Subcutaneous abdominal adipose tissue (tissue), 5 donors: ENCODE measurements around the gene SLCO2A1.

ENCODE experiments used
- H3K27ac ChIP-seq: one replicate; pipeline ENCODE4 v1.7.0; 2013; ENCODE audit warnings: low read depth, mild to moderate bottlenecking, inconsistent platforms, low read length, moderate library complexity
- H3K27me3 ChIP-seq, 5 donors: one replicate each; pipeline ENCODE4 v1.7.0; 2013; ENCODE audit warnings: low read length in 5 of 5, inconsistent platforms in 1 of 5; ENCODE audit not compliant: control insufficient read depth in 5 of 5, insufficient read depth in 4 of 5
- H3K36me3 ChIP-seq, 5 donors: one replicate each; pipeline ENCODE4 v1.7.0; 2013; ENCODE audit warnings: low read length in 5 of 5; ENCODE audit not compliant: control insufficient read depth in 5 of 5, insufficient read depth in 5 of 5
- H3K4me1 ChIP-seq, 5 donors: one replicate each; pipeline ENCODE4 v1.7.0; 2013; ENCODE audit warnings: low read length in 5 of 5, mild to moderate bottlenecking in 3 of 5, moderate library complexity in 1 of 5; ENCODE audit not compliant: control insufficient read depth in 5 of 5, insufficient read depth in 5 of 5
- H3K4me3 ChIP-seq, 5 donors: one replicate each; pipeline ENCODE4 v1.7.0; 2013; ENCODE audit warnings: low read length in 5 of 5, low read depth in 1 of 5
- H3K9ac ChIP-seq, 5 donors: one replicate each; pipeline ENCODE4 v1.7.0; 2013; ENCODE audit warnings: low read length in 5 of 5, mild to moderate bottlenecking in 4 of 5, moderate library complexity in 3 of 5
- H3K9me3 ChIP-seq, 5 donors: one replicate each; pipeline ENCODE4 v1.7.0; 2013; ENCODE audit warnings: low read length in 5 of 5; ENCODE audit not compliant: control insufficient read depth in 5 of 5
- donor health status: healthy.
- donor health status: healthy.
- donor health status: healthy.
- donor health status: healthy.
- donor health status: healthy.

The SLCO2A1 gene

DNA sequence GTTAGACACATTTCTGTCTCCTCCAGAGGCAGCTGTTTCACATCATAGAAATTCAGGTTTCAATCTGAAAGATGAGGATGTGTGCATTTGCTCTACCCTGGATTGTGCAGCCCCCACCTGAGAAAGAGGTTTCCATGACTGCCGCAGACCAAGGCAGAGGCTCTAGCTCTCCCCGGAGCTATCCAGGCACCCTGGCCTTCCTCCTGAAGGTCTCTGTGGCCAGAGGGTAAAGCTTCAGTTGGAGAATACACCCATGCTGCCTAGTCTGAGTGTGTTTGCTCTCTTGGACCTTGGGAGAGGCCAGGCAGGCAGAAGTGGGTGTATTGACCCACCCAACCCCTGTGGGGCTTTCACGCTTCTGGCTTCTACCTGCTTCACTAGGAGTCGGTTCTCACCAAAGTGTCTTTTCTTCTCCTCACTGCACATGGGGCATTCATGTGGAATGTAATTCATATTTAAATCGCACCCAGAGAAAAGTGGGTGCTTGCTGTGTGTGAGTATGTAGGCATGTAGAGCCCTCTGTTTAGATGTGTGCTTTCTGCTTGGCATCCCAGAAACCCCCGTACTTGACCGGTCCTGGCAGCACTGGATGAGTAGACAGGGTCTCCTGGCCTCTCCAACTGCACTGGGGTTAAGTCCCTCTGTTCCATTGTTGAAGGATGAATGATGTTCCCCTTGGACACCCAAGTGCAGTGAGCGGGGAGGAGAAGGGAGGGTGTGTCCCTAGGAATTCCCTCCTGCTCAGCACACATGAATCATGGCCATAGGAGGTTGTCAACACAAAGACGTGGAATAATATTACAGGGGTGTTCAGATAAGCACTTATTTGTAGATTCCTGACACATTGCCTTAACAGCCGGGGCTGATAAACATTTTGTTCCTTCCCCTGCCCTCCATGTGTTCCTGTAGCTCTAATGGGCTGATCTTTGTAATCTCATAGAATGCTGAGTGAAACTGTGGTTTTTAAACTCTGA lies 113.8 kb downstream of the SLCO2A1 start:
- H3K4me3 ChIP-seq = no peak overlapping the region
- peaks cover 0 to 8% (median 6%) of the 10 kb centered on the region in 5 donors for H3K27me3 ChIP-seq
- no peak overlapping the region for H3K9ac ChIP-seq
- H3K4me1 ChIP-seq = no peaks in the 10 kb centered on the region
- no peaks in the 10 kb centered on the region for H3K36me3 ChIP-seq
- H3K27ac ChIP-seq = no peak overlapping the region
- peaks cover 0 to 3% (median 0%) of the 10 kb centered on the region in 5 donors for H3K9me3 ChIP-seq

DNA sequence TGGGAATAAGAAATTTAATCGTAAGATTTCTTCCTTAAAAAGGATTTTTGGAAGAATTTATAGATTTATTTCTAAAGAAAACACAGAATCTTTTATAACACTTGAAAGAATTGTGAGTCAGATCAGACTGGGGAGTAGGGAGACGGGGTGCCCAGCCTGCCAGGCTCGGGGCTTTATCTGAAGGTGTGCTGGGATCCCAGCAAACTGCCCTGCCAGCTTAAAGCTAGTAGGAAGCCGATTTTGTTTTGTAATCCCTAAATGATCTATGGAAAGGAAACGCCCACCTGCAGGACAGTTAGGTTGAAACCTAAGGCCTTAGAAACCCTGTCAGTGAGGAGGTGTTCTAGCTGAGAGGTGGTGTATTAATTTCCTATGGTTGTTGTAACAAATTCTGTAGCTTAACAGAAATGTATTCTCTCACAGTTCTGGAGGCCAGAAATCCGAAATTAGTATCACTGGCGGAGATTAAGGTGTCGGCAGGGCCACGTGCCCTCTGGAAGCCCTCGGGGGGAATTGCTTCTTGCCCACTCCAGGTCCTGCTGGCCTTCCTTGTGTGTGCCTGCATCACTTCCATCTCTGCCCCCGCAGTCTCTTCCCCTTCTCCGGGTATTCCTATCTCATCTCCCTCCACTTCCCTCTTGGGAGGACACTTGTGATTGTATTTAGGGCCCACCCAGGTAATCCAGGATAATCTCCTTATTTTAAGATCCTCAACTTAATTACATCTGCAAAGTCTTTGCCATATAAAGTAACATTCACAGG lies 114.7 kb downstream of the SLCO2A1 start:
- Histone ChIP-seq H3K27ac (no peak overlapping the region), H3K9ac (no peak overlapping the region), H3K4me3 (no peak overlapping the region), H3K36me3 (no peaks in the 10 kb centered on the region), H3K9me3 (peaks cover 0 to 3% (median 0%) of the 10 kb centered on the region in 5 donors), H3K4me1 (no peaks in the 10 kb centered on the region), H3K27me3 (peaks cover 0 to 8% (median 6%) of the 10 kb centered on the region in 5 donors)

DNA sequence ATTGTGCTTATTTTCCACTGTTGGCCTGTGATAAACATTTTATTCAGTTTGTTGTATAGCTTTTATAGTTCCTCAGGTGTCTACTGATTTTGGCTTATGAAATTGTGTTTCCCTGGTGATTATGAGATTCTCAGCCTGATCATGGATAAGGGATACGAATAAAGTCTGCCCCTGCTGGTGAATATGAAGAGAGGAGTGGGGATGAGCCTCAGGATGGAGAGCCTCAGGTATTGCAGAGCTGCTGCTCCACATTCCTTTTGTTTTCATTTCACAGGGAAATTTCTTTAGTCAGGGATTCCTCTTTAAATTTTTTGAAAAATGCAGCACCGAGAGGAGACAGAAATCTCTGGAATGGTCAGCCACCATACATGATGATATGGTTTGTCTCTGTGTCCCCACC lies 119.3 kb downstream of the SLCO2A1 start:
- no peak overlapping the region for H3K9ac ChIP-seq
- no peaks in the 10 kb centered on the region for H3K4me1 ChIP-seq
- no peaks in the 10 kb centered on the region for H3K9me3 ChIP-seq
- H3K4me3 ChIP-seq = no peak overlapping the region
- peaks cover 0 to 6% (median 0%) of the 10 kb centered on the region in 5 donors for H3K27me3 ChIP-seq
- no peaks in the 10 kb centered on the region for H3K36me3 ChIP-seq
- H3K27ac ChIP-seq = no peak overlapping the region

DNA sequence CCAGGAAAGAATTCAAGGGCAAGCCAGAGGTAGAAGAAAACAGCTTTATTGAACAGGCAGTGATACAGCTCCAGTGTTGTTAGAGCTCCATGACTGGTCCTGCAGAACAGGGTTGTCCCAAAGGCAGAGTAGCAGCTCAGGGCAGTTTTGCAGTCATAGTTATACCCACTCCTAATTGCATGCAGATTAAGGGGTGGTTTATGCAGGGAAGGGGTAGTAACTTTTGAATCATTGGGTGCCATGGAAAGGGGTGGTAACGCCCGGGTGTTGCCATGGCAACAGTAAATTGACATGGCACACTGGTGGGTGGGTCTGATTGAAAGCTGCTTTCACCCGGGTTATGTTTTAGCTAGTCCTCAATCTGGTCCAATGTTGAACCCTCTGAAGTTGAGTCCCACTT lies 124.3 kb downstream of the SLCO2A1 start:
- no peak overlapping the region for H3K27ac ChIP-seq
- H3K27me3 ChIP-seq = no peaks in the 10 kb centered on the region
- H3K9me3 ChIP-seq = no peaks in the 10 kb centered on the region
- H3K36me3 ChIP-seq = no peaks in the 10 kb centered on the region
- no peak overlapping the region for H3K9ac ChIP-seq
- H3K4me3 ChIP-seq = no peak overlapping the region
- no peaks in the 10 kb centered on the region for H3K4me1 ChIP-seq

DNA sequence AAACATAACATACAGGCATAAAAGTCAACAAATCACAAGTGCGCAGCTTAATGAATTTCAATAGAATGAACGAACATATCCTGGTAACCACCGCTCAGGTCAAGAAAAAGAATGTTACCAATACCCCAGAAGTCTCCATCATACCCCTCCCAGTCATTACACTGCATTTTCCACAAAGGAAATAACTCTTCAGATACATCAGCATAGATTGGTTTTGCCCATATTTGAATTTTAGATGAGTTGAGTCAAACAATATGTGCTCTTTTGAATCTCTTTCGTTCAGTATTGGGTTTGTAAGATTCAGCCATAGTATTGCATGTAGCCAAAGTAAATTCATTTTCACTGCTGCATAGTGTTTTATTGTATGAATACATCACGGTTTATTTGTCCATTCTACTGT lies 127.9 kb downstream of the SLCO2A1 start:
- Histone ChIP-seq H3K4me3 (no peak overlapping the region), H3K27ac (no peak overlapping the region), H3K27me3 (no peaks in the 10 kb centered on the region), H3K4me1 (no peaks in the 10 kb centered on the region), H3K9ac (no peak overlapping the region), H3K36me3 (no peaks in the 10 kb centered on the region), H3K9me3 (no peaks in the 10 kb centered on the region)

DNA sequence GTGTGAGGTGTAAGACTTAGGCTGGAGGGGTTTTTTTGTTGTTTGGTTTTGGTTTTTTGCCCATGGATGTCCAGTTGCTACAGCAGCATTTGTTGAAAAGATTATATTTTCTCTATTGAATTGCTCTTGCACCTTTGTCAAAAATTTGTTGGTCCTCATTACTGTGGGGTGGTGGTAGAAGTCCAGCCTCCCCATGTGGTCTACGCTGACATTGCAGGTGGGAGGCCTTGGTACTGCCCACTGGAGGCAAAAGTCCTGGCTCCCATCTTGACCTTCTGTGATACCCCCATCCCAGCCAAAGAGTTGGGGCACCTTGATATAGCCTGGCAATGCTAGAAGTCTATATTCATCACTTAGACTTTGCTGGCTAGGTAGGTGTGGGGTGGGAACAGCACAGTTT lies 128.6 kb downstream of the SLCO2A1 start:
- Histone ChIP-seq H3K36me3 (no peaks in the 10 kb centered on the region), H3K4me3 (no peak overlapping the region), H3K27me3 (peaks cover 0 to 4% (median 0%) of the 10 kb centered on the region in 5 donors), H3K27ac (no peak overlapping the region), H3K9me3 (no peaks in the 10 kb centered on the region), H3K4me1 (peaks cover 0 to 7% (median 6%) of the 10 kb centered on the region in 5 donors), H3K9ac (no peak overlapping the region)

DNA sequence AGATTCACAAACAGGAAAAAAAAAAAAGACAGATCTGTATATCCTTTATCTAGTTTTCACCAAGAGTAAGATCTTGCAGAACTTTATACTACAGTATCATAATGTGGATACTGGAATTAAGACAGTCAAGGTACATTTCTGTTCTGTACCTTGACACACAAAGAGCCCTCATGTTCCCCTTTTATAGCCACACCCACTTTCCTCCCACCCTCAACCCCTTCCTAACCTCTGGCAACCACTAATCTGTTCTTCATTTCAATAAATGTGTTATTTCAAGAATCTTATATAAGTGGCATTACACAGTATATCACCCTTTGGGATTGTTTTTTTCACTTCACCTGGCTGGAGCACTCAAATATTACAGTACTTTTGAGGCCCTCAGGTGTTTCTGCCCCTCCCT lies 130.4 kb downstream of the SLCO2A1 start:
- Histone ChIP-seq H3K4me1 (peaks cover 0 to 22% (median 19%) of the 10 kb centered on the region in 5 donors), H3K9me3 (no peaks in the 10 kb centered on the region), H3K27ac (no peak overlapping the region)

DNA sequence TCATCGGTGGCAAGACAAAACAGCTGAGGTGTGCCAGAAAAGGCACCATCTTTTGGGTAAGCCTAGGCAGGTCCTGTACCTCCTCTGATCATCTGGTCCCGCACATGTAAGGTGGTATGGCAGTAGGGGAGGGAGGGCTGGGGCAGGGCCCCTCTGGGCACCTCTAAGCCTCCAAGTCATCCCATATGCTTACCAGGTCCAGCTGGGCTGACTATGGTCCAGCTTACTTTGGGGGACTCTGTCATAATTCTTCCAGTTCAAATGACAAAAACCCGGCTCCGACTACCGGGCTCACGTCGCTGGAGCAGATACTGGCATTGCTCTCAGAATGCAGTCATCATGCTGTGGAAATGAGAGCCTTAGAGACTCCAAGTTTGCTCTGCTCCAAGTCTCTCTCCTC lies 132.2 kb downstream of the SLCO2A1 start:
- no peaks in the 10 kb centered on the region for H3K9me3 ChIP-seq
- H3K27ac ChIP-seq = no peak overlapping the region
- H3K27me3 ChIP-seq = peaks cover 0 to 7% (median 0%) of the 10 kb centered on the region in 5 donors
- H3K4me1 ChIP-seq = peaks cover 0 to 24% (median 23%) of the 10 kb centered on the region in 5 donors
- H3K4me3 ChIP-seq = no peak overlapping the region
- no peaks in the 10 kb centered on the region for H3K36me3 ChIP-seq
- no peak overlapping the region for H3K9ac ChIP-seq

More for the DNA sequence above, 130.4 kb downstream of the SLCO2A1 start:
- H3K9ac ChIP-seq = no peak overlapping the region
- no peaks in the 10 kb centered on the region for H3K36me3 ChIP-seq
- H3K27me3 ChIP-seq = peaks cover 0 to 7% (median 0%) of the 10 kb centered on the region in 5 donors
- H3K4me3 ChIP-seq = no peak overlapping the region

DNA sequence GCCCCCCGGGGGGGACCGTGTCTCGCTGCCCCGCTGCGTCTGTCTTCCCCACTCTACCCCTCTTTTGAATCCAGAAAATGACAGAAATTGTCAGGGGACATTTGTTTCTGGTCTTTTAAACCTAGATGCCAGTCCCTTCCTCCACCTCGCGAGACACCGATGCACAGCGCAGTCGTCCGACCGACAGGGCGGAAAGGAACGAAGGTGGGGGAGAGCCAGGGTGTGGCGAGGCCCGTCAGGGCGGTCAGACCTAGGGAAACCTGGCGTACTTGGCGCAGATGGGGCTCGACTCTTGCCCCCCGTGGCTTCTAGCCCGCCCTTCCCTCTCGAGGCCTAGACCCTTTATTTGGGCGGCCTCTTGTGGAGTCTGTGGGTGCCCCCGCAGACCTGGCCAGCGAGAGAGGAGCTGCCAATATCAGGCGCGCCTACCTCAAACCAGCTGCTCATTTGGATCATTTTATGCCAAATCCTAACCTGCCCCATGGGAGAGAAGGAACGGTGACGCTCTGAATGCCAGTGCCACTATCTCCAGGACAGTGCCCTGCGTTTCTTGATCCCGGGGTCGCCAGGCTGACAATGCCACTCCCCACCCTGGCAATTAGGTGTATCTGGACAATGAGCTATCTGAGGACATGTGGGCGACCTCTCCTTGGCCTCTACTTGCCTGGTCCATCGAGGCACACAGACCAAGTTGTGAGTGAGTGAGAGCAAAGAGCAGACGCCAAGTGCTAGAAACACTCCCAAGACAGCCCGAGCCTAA lies 133.5 kb downstream of the SLCO2A1 start:
- H3K4me3 ChIP-seq = peak overlapping the region; percentile 58 to 86 (median 68)
- no peaks in the 10 kb centered on the region for H3K36me3 ChIP-seq
- peaks cover 0 to 7% (median 0%) of the 10 kb centered on the region in 5 donors for H3K27me3 ChIP-seq
- no peak overlapping the region for H3K27ac ChIP-seq
- H3K9ac ChIP-seq = peak overlapping the region in 4 of 5 donors; percentile 39 to 78 (median 57)
- no peaks in the 10 kb centered on the region for H3K9me3 ChIP-seq
- H3K4me1 ChIP-seq = peaks cover 0 to 24% (median 23%) of the 10 kb centered on the region in 5 donors
